ENCODE data around the gene SLC24A4.

Gene SLC24A4

GRCh38 chr14:92510972-92511371 is 188.0 kb downstream of the SLC24A4 start:
- no peak for DNase-seq

GRCh38 chr14:92511453-92512238 is 188.7 kb downstream of the SLC24A4 start:
- DNase-seq = no peak

GRCh38 chr14:92512807-92513203 is 189.8 kb downstream of the SLC24A4 start:
- no peak for DNase-seq

- no peak for DNase-seq
These were observed 190.4 kb downstream of the SLC24A4 start, which contains the start of gene RIN3 for GRCh38 chr14:92513204-92513965. Gene RIN3 (plus strand): TSS chr14:92513781. CDS start chr14:92513933, 152 bp downstream.

- no peak for DNase-seq
These were observed 191.2 kb downstream of the SLC24A4 start for GRCh38 chr14:92513966-92514843.

GRCh38 chr14:92514844-92515514 is 192.0 kb downstream of the SLC24A4 start:
- no peak for DNase-seq

- no peak for DNase-seq
These were observed 192.8 kb downstream of the SLC24A4 start for GRCh38 chr14:92515546-92516343.

- DNase-seq = no peak
These were observed 193.5 kb downstream of the SLC24A4 start for GRCh38 chr14:92516344-92516965.

GRCh38 chr14:92516966-92517506 is 194.1 kb downstream of the SLC24A4 start:
- DNase-seq = no peak

GRCh38 chr14:92517761-92518160 is 194.8 kb downstream of the SLC24A4 start:
- no peak for DNase-seq

- DNase-seq = no peak
These were observed 196.5 kb downstream of the SLC24A4 start for GRCh38 chr14:92519246-92520101.

GRCh38 chr14:92520102-92521057 is 197.4 kb downstream of the SLC24A4 start:
- no peak for DNase-seq

GRCh38 chr14:92521058-92521415 is 198.1 kb downstream of the SLC24A4 start:
- DNase-seq = no peak

- DNase-seq = no peak
These were observed 200.8 kb downstream of the SLC24A4 start for GRCh38 chr14:92523752-92524151.

GRCh38 chr14:92524602-92525185 is 201.7 kb downstream of the SLC24A4 start:
- DNase-seq = no peak

GRCh38 chr14:92525322-92526095 is 202.5 kb downstream of the SLC24A4 start:
- no peak for DNase-seq

- DNase-seq = no peak
These were observed 204.8 kb downstream of the SLC24A4 start for GRCh38 chr14:92527721-92528120.

All from NCI-H1105 (cell line).